Neuronal stem cell (in vitro differentiated cells): Measurements from ENCODE around the gene RETNLB. TPM values are rescaled to one million over a fixed set of nuclear protein-coding genes. Genes with fewer than 3 reads are reported as not detected.

Experiments
- DNase-seq: peaks from one replicate; pipeline ENCODE4 v3.0.0-alpha.2; 2013; ENCODE audit warnings: low spot score
- H2AFZ ChIP-seq: one replicate; pipeline ENCODE4 v1.6.1; 2013; ENCODE audit warnings: mild to moderate bottlenecking, low read length, inconsistent platforms
- H2AK5ac ChIP-seq: 2 replicates; pipeline ENCODE4 v1.6.1; 2013; ENCODE audit warnings: low read depth, mild to moderate bottlenecking, inconsistent platforms, low read length, moderate library complexity, mixed read lengths
- H2BK120ac ChIP-seq: 2 replicates; pipeline ENCODE4 v1.6.1; 2013; ENCODE audit warnings: low read depth, mild to moderate bottlenecking, inconsistent platforms, low read length, moderate library complexity, mixed read lengths
- H2BK12ac ChIP-seq: one replicate; pipeline ENCODE4 v1.6.1; 2013; ENCODE audit warnings: low read length, inconsistent platforms
- H2BK15ac ChIP-seq: 2 replicates; pipeline ENCODE4 v1.6.1; 2013; ENCODE audit warnings: mild to moderate bottlenecking, low read length, inconsistent platforms, mixed read lengths
- H2BK5ac ChIP-seq: one replicate; pipeline ENCODE4 v1.6.1; 2013; ENCODE audit warnings: inconsistent platforms, mild to moderate bottlenecking, low read length, moderate library complexity
- H3K14ac ChIP-seq: one replicate; pipeline ENCODE4 v1.6.1; 2013; ENCODE audit warnings: low read length, inconsistent platforms
- H3K18ac ChIP-seq: 2 replicates; pipeline ENCODE4 v1.6.1; 2013; ENCODE audit warnings: low read length, inconsistent platforms
- H3K23ac ChIP-seq: 2 replicates; pipeline ENCODE4 v1.6.1; 2013; ENCODE audit warnings: low read depth, mild to moderate bottlenecking, mixed read lengths, low read length, inconsistent platforms; ENCODE audit not compliant: poor library complexity
- H3K27ac ChIP-seq: replicated peaks from 3 replicates; pipeline ENCODE4 v1.5.1; 2013; ENCODE audit warnings: low read length, inconsistent platforms
- H3K27me3 ChIP-seq, 3 experiments: 2 replicates each; pipeline ENCODE4 v1.6.1; 2013; ENCODE audit warnings: low read length in 3 of 3, mild to moderate bottlenecking in 2 of 3, inconsistent platforms in 1 of 3, low read depth in 1 of 3, mixed read lengths in 1 of 3, moderate library complexity in 1 of 3; ENCODE audit not compliant: control insufficient read depth in 3 of 3, insufficient read depth in 3 of 3
- H3K36me3 ChIP-seq, 2 donors: replicated peaks in 1 of 2; 2 replicates each; pipeline ENCODE4 v1.6.1; 2013; ENCODE audit warnings: low read length in 2 of 2; ENCODE audit not compliant: control insufficient read depth in 2 of 2, insufficient read depth in 2 of 2
- H3K4ac ChIP-seq: 2 replicates; pipeline ENCODE4 v1.6.1; 2013; ENCODE audit warnings: inconsistent platforms, mild to moderate bottlenecking, low read length, moderate library complexity
- H3K4me1 ChIP-seq, 2 donors: 1 replicate in 1 of 2; 2 replicates in 1 of 2; pipeline ENCODE4 v1.6.1; 2013; ENCODE audit warnings: low read length in 2 of 2, low read depth in 1 of 2; ENCODE audit not compliant: control insufficient read depth in 2 of 2, insufficient read depth in 1 of 2
- H3K4me2 ChIP-seq: one replicate; pipeline ENCODE4 v1.6.1; 2013; ENCODE audit warnings: mild to moderate bottlenecking, low read length, inconsistent platforms; ENCODE audit not compliant: insufficient read depth, poor library complexity, severe bottlenecking
- H3K4me3 ChIP-seq, 2 donors: 2 replicates each; pipeline ENCODE4 v1.5.1; 2013; ENCODE audit warnings: low read length in 2 of 2, mild to moderate bottlenecking in 2 of 2, inconsistent platforms in 1 of 2, moderate library complexity in 1 of 2
- H3K79me1 ChIP-seq: one replicate; pipeline ENCODE4 v1.6.1; 2013; ENCODE audit warnings: low read depth, mild to moderate bottlenecking, inconsistent platforms, low read length, moderate library complexity
- H3K9ac ChIP-seq: one replicate; pipeline ENCODE4 v1.6.1; 2013; ENCODE audit warnings: mild to moderate bottlenecking, low read depth, low read length, inconsistent platforms; ENCODE audit not compliant: poor library complexity
- H3K9me3 ChIP-seq, 2 donors: replicated peaks in 1 of 2; 2 replicates each; pipeline versions ENCODE3 to v1.6.1; 2013; ENCODE audit warnings: low read length in 2 of 2, mild to moderate bottlenecking in 2 of 2, inconsistent platforms in 1 of 2, low read depth in 1 of 2, mixed read lengths in 1 of 2, moderate library complexity in 1 of 2; ENCODE audit not compliant: control insufficient read depth in 2 of 2, insufficient read depth in 1 of 2
- H4K8ac ChIP-seq: one replicate; pipeline ENCODE4 v1.6.1; 2013; ENCODE audit warnings: low read depth, mild to moderate bottlenecking, inconsistent platforms, low read length, moderate library complexity
- H4K91ac ChIP-seq: one replicate; pipeline ENCODE4 v1.6.1; 2013; ENCODE audit warnings: low read length, low read depth, mild to moderate bottlenecking, inconsistent platforms; ENCODE audit not compliant: poor library complexity
- WGBS, 2 donors: extraction: QIAGEN DNeasy Blood & Tissue Kit; methylation state at CpG; one replicate each; pipeline ENCODE4 v1.1.7; 2013; ENCODE audit warnings: missing lambda C conversion rate in 2 of 2, mixed read lengths in 1 of 2; ENCODE audit not compliant: insufficient read length in 2 of 2, insufficient replicate concordance in 1 of 2; ENCODE audit errors: extremely low coverage in 2 of 2; 5-methylcytosine and 5-hydroxymethylcytosine counted together
- small RNA-seq: library from polyadenylated mRNA; stranded (forward); fragments of <200 nt; extraction: miRNeasy Mini kit (QIAGEN cat#:217004); gene quantifications from one replicate; pipeline ENCODE3, GENCODE V24; 2013; ENCODE audit not compliant: insufficient read depth

RETNLB gene

DNA sequence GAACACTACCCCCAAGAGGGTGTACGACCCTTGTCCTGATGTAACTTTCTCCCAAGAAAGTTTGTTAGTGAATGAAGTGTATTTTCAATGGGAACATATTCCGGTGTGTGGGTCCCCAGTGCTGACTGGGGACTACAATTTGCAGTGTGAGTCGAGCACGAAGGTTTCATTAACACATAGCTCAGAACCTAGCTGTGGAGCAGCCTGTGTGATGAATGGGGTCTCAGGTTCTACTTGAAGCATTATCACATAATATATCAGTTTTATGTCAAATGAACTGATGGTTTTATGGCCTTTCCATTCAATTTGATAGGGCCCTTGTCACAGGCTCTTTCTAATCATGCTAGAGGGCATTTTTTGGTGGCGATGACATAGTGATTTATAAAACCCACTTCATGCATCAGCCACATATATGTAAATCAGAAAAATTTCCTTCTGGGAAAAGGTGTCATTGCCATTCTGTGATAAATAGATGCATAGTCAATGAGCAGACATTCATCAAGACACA lies 44.1 kb downstream of the RETNLB start:
- H3K4me3 ChIP-seq, result no peak overlapping the region
- no peak overlapping the region for H3K4ac ChIP-seq
- H2AK5ac ChIP-seq, result no peak overlapping the region
- no peak overlapping the region for H3K9ac ChIP-seq
- no peaks in the 10 kb centered on the region for H3K9me3 ChIP-seq
- no peak overlapping the region for H2BK5ac ChIP-seq
- DNase-seq, result no peak
- WGBS, 2 donors, result no CpG with 5 or more reads among the region's 5 CpGs
- no peak overlapping the region for H4K91ac ChIP-seq
- H2BK12ac ChIP-seq, result no peak overlapping the region
- H3K36me3 ChIP-seq, result no peaks in the 10 kb centered on the region
- H3K27ac ChIP-seq, result no peak overlapping the region
- H3K18ac ChIP-seq, result no peak overlapping the region
- H3K4me1 ChIP-seq, result no peaks in the 10 kb centered on the region
- no peak overlapping the region for H2BK15ac ChIP-seq
- no peak overlapping the region for H3K23ac ChIP-seq
- no peaks in the 10 kb centered on the region for H3K79me1 ChIP-seq
- no peak overlapping the region for H4K8ac ChIP-seq
- no peaks in the 10 kb centered on the region for H3K27me3 ChIP-seq
- no peak overlapping the region for H2AFZ ChIP-seq
- H3K14ac ChIP-seq, result no peak overlapping the region
- H3K4me2 ChIP-seq, result no peak overlapping the region
- no peak overlapping the region for H2BK120ac ChIP-seq

Small RNAs within 50 kb of the gene (small RNA-seq; reads per million reads assigned to genes)
- gene AC092185.1, result not detected
